ENCODE data around the gene PRH2.

Gene PRH2
- long read RNA-seq, result 0 reads

DNA sequence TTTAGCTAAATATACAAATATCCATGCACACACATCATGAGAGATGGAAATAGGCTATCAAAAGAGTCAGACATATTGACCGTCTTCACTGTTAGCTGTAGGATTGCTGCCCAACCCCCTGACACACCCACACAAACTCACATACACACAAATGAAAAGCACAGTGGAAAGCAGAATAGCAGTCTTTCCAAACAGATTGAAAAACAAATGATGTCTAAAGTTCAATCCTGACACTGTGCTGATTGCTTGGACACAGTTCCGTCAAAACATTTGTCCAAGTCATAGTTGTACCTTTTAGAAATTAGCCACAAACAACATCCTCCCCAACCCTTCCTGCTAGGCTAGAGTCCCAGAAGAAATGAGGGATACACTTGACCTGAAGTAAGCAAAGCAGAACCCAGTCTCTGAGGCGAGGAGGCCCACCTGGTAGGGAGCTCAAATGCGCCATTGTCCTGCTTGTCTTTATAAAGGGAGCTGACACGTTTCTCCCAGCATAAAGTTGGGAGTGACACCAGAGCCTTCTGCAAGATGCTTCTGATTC lies at the start of gene PRH2:
PRH2 (plus strand) TSS at position 491 of the 541 bp plus-strand sequence; CDS start at position 529, 38 bp downstream.
- DNase-seq (ENCODE audit: low read depth in 1 of 2, low spot score in 1 of 2), result no peak
- no peaks in the 10 kb centered on the region for H3K27me3 ChIP-seq (ENCODE audit: insufficient read depth, poor library complexity, severe bottlenecking)
- H3K4me3 ChIP-seq (replicated peaks; ENCODE audit: insufficient read depth, low read length), result no peak within 1 kb of the TSS
- H3K27ac ChIP-seq (replicated peaks), result no peak within 1 kb of the TSS
- TF ChIP-seq POLR2AphosphoS5 (IDR thresholded peaks at IDR 0.05; ENCODE audit: low read depth) (no peak), CTCF (IDR thresholded peaks at IDR 0.05; ENCODE audit: insufficient read depth, low read length) (no peak), GABPA (IDR thresholded peaks at IDR 0.05; ENCODE audit: low read depth) (no peak), SPI1 (IDR thresholded peaks at IDR 0.05; ENCODE audit: borderline replicate concordance, low read depth) (no peak)
- TF ChIP-seq, protein P1, sequence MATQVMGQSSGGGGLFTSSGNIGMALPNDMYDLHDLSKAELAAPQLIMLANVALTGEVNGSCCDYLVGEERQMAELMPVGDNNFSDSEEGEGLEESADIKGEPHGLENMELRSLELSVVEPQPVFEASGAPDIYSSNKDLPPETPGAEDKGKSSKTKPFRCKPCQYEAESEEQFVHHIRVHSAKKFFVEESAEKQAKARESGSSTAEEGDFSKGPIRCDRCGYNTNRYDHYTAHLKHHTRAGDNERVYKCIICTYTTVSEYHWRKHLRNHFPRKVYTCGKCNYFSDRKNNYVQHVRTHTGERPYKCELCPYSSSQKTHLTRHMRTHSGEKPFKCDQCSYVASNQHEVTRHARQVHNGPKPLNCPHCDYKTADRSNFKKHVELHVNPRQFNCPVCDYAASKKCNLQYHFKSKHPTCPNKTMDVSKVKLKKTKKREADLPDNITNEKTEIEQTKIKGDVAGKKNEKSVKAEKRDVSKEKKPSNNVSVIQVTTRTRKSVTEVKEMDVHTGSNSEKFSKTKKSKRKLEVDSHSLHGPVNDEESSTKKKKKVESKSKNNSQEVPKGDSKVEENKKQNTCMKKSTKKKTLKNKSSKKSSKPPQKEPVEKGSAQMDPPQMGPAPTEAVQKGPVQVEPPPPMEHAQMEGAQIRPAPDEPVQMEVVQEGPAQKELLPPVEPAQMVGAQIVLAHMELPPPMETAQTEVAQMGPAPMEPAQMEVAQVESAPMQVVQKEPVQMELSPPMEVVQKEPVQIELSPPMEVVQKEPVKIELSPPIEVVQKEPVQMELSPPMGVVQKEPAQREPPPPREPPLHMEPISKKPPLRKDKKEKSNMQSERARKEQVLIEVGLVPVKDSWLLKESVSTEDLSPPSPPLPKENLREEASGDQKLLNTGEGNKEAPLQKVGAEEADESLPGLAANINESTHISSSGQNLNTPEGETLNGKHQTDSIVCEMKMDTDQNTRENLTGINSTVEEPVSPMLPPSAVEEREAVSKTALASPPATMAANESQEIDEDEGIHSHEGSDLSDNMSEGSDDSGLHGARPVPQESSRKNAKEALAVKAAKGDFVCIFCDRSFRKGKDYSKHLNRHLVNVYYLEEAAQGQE (IDR thresholded peaks at IDR 0.05; ENCODE audit: insufficient replicate concordance, low read depth), result no peak

GRCh38 chr12:10884086-10884725 lies 44.8 kb upstream of the PRH2 start, which contains the start of gene PRH1:
PRH1 (minus strand) TSS chr12:10884255; CDS start chr12:10884217, 38 bp downstream.
- DNase-seq (ENCODE audit: low read depth in 1 of 2, low spot score in 1 of 2), result no peak
- H3K27ac ChIP-seq (replicated peaks), result no peak within 1 kb of the TSS
- H3K4me3 ChIP-seq (replicated peaks; ENCODE audit: insufficient read depth, low read length), result no peak within 1 kb of the TSS
- TF ChIP-seq CTCF (IDR thresholded peaks at IDR 0.05; ENCODE audit: insufficient read depth, low read length), result no peak
- no peak for TF ChIP-seq SPI1 (IDR thresholded peaks at IDR 0.05; ENCODE audit: borderline replicate concordance, low read depth)
- TF ChIP-seq GABPA (IDR thresholded peaks at IDR 0.05; ENCODE audit: low read depth), result no peak
- TF ChIP-seq POLR2AphosphoS5 (IDR thresholded peaks at IDR 0.05; ENCODE audit: low read depth), result no peak
- TF ChIP-seq, protein P1 (IDR thresholded peaks at IDR 0.05; ENCODE audit: insufficient replicate concordance, low read depth), result no peak
- no peaks in the 10 kb centered on the region for H3K27me3 ChIP-seq (ENCODE audit: insufficient read depth, poor library complexity, severe bottlenecking)

- TF ChIP-seq, protein P1 (IDR thresholded peaks at IDR 0.05; ENCODE audit: insufficient replicate concordance, low read depth), result no peak
- TF ChIP-seq SPI1 (IDR thresholded peaks at IDR 0.05; ENCODE audit: borderline replicate concordance, low read depth) (no peak), CTCF (IDR thresholded peaks at IDR 0.05; ENCODE audit: insufficient read depth, low read length) (no peak), POLR2AphosphoS5 (IDR thresholded peaks at IDR 0.05; ENCODE audit: low read depth) (no peak), GABPA (IDR thresholded peaks at IDR 0.05; ENCODE audit: low read depth) (no peak)
- Histone ChIP-seq H3K27me3 (ENCODE audit: insufficient read depth, poor library complexity, severe bottlenecking) (no peaks in the 10 kb centered on the region), H3K4me3 (replicated peaks; ENCODE audit: insufficient read depth, low read length) (no peak overlapping the region), H3K27ac (replicated peaks) (no peak overlapping the region)
- no peak for DNase-seq (ENCODE audit: low read depth in 1 of 2, low spot score in 1 of 2)
These were observed 39.8 kb upstream of the PRH2 start for GRCh38 chr12:10889226-10889625.

Measured in HL-60 (cell line).